Measurements from ENCODE around the gene PAFAH1B2. TPM values are rescaled to one million over a fixed set of nuclear protein-coding genes. Genes with fewer than 3 reads are reported as not detected.

Gene PAFAH1B2
- total RNA-seq, 2 experiments from 2014 or later, result 50.0 to 50.2 TPM

DNA sequence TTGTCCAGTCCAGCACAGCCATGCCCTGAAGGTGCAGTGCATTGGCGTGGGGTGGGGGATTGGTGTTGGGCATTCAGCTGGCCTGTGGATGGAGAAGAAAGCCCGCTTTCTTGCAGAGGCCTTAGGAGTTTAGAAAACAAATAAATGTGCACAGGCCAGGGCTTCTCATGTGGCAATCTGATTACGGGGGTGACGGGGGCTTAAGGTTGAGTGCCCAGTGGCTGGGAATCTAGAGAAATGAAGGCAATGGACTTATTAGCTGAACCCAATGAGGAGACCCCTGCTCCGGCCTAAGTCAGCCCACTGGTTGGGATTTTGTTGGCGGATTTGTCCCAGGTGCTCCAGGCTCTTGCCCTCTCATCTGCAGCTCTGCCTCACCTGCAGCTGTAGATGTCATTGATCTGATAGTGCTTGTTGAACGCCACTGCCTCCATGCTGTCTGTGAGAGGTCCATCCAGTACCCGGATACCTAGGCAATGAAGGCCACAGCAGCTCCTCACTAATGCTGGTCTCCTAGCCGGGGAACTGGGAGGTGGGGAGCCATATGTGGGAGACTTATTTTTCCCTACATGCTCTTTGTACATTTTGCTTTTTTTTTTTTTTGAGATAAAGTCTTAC, 81.6 kb downstream of the PAFAH1B2 start:
- TF ChIP-seq, protein P1, sequence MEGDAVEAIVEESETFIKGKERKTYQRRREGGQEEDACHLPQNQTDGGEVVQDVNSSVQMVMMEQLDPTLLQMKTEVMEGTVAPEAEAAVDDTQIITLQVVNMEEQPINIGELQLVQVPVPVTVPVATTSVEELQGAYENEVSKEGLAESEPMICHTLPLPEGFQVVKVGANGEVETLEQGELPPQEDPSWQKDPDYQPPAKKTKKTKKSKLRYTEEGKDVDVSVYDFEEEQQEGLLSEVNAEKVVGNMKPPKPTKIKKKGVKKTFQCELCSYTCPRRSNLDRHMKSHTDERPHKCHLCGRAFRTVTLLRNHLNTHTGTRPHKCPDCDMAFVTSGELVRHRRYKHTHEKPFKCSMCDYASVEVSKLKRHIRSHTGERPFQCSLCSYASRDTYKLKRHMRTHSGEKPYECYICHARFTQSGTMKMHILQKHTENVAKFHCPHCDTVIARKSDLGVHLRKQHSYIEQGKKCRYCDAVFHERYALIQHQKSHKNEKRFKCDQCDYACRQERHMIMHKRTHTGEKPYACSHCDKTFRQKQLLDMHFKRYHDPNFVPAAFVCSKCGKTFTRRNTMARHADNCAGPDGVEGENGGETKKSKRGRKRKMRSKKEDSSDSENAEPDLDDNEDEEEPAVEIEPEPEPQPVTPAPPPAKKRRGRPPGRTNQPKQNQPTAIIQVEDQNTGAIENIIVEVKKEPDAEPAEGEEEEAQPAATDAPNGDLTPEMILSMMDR (IDR thresholded peaks at IDR 0.05), result no peak
- CTCF ChIA-PET, result interaction anchor here (0.9 to 11.6 kb wide), 13 partner anchors 7 to 493 kb away, joined by 3 to 125 read pairs (median 6); partner anchors contain the start of genes PAFAH1B2 and SIDT2
- intact Hi-C loops (cut with micrococcal nuclease), result no loop called here
- Mint-ChIP-seq H3K9me3 (no peaks in the 10 kb centered on the region), H3K27ac (no peak overlapping the region), H3K4me3 (no peak overlapping the region), H3K4me1 (ENCODE audit: low read depth) (peaks cover 29% of the 10 kb centered on the region), H3K27me3 (no peaks in the 10 kb centered on the region), H3K36me3 (ENCODE audit: low read depth) (peaks cover 62% of the 10 kb centered on the region)
- POLR2A ChIA-PET, result interaction anchor here (0.7 to 1.9 kb wide), 4 partner anchors 45 to 1825 kb away, joined by 3 to 4 read pairs (median 4); partner anchors contain the start of gene SIDT2
- ATAC-seq, result no peak
- DNase-seq, result no peak

Other genes with a start within 250 kb of the PAFAH1B2 start
- 10 to 100 TPM; 18.7 to 24.1 TPM for gene SIK3, start 45.9 kb upstream of the PAFAH1B2 start, total RNA-seq
- gene SIDT2, start 34.5 kb downstream of the PAFAH1B2 start, total RNA-seq, result 10 to 100 TPM; 16.6 to 17.3 TPM
- 1 to 10 TPM; 2.0 to 2.5 TPM for gene TAGLN, start 55.1 kb downstream of the PAFAH1B2 start, total RNA-seq
- 100 to 1,000 TPM in 1 of 2 experiments, 10 to 100 TPM in 1; 98.8 to 107 TPM for gene PCSK7, start 87.8 kb downstream of the PAFAH1B2 start, total RNA-seq
- 10 to 100 TPM; 14.7 to 18.3 TPM for gene RNF214, start 88.4 kb downstream of the PAFAH1B2 start, total RNA-seq
- 1 to 10 TPM; 3.2 to 4.0 TPM for gene BACE1-AS, start 147.1 kb downstream of the PAFAH1B2 start, total RNA-seq
- 1 to 10 TPM in 1 of 2 experiments, under 1 TPM in 1; 0.97 to 1.5 TPM for gene BACE1, start 172.0 kb downstream of the PAFAH1B2 start, total RNA-seq
- gene CEP164, start 183.6 kb downstream of the PAFAH1B2 start, total RNA-seq, result 10 to 100 TPM; 24.0 to 25.5 TPM

Measured in activated CD8-positive, alpha-beta T cell treated with anti-CD3 and anti-CD28 coated beads for 36 hours (primary cell).